Islet precursor cell (in vitro differentiated cells): ENCODE measurements around the gene MEGF6.

Source experiments
- DNase-seq: peaks from one replicate; pipeline ENCODE4 v3.0.0-alpha.2; 2018

The MEGF6 gene

DNA sequence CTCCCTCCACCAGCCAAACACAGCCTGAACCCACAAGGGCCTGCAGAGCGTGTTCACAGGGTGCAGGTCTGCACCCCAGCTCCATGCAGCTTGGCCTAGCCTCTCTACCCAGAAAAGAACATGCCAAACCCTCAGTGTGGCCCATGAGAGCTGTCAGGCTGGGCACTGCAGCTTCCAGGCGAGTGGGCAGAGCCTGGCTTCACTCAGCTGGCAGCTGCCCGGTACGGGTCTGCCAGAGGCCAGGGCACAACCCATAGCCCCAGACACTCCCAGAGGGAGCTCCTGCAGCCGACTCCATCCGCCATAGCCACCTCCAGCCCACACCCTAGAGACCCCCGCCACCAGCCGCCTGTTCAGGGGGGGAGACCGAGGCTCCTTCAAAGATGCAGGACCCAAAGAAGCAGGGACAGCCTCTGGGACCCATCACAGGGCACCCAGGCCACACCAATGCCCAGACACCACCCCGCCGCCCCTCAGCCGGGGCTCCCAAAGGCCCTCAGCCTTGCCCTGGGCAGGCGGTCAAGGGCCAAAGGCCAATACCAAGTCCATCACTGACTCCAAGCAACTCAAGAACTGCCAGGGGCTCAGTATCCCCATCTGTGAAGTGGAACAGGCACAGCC is 42.4 kb downstream of the MEGF6 start:
- no peak for DNase-seq

DNA sequence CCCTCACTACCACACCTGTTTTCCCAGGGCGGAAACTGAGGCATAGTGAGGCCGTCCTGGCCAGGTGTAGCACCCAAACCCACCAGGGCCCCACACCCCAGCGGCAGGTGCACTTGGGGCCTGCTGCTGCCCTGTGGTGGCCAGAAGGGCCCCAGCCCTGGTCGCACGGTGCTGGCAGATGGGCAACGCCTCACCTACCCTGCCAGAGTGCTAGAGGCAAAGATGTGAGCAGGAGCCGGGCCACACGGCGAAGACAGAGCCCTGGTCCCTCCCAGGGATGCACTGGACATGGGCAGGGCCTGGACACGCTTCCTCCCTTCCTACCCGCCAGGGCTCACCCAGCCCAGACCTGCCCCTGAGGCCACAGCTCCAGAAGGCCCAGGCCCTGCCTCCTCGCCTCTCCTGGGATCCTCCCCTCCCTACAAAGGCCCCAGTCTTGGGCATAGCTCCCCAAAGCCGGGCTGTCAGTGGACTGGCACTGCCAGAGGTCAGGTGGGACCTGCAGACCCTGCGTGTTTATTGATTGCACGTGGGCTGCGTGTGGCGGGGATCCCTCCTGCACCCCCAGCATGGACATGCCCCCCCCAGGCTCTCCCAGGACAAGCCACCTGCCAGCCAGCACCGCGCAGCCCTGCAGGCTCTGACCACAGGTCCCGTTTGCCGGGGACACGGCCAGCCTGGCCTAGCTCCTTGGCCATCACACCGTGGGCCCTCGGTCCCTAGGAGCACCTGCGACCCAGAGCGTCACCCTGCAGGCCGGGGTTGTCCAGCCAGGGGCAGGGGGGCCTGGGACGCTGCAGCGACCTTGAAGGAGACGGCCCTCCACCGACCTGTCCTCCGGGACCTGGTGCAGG is 44.1 kb downstream of the MEGF6 start:
- no peak for DNase-seq

DNA sequence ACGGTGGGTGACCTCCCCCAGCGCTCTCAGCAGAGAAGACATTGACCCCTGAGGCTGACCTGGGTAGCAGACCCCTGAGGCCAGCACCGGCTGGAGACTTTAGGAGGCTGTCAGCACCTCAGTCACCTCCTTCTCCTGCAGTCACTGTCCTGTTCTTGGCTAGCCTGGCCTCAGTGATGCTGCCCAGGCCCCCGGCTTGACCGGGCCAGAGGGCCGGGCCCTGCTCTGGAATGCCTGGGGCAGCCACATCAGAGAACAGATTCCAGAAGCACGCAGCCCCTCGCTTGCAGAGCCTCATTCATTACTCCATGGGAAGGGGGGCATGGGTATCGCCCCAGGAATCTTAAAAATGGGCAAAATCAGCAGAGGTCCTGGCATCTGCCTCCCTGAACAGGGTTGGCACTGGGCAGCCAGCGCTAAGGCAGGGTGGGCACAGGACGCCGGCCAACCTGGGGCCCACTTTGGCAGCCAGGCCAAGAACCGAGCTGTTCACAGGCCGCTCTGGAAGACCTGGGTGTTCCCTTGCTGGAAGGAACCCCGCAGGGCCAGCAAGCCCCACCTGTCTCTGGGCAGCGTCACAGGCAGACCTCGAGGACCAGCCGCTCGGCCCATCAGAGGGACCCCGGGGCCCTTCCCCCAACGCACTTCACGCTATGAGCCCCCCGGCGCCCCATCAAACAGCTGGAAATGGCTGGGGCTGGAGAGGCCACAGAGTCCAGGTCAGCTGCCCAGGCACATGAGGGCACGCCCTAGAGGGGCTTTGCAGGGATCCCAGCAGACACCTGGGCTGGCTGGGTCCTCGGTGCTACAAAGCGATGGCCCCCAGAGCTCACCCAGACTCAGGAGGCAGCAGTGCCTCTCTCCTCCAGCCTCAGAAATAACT is 45.1 kb downstream of the MEGF6 start:
- peak; percentile 74 for DNase-seq

DNA sequence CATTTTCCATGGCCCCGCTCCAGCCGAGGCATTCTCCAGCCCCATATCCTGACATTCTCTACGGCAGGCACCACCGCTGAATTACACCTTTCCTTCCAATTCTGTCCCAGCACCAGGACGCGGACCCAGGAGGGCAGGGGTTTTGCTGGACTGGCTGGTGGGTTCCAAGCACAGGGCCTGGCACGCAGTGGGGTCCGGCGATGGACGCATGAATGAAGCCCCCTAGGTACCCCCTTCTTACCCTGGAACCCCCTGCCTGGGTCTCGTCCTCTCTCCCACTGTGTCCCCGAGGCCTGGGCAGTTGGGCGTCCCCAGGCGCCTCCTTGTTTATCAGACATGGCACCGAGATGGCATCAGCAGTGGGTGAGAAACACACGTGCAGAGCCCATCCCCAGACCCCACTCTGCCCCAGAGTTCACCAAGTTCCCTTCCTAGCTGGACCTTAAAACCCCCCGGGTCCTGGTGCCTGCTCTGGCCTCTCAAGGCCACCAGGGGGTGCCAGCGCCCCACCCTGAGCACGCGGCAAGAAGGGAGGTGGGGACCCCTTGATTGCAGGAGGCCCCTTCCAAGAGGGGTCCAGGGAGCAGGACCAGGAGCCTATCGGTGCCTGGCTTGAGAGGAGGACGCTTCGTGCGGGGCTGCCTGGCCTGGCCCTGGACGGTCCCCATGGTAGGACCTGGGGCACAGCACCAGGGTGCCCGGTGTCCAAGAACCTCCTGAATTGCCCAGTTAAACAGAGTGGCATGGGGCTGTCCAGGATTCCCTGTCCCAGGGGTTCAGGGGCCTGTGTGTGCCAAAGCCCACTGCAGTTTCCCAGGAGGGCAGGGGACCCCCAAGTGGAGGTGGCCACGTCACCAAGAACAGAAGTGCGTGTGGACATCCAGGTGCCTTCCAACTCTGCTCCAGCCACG is 46.1 kb downstream of the MEGF6 start:
- DNase-seq: no peak

DNA sequence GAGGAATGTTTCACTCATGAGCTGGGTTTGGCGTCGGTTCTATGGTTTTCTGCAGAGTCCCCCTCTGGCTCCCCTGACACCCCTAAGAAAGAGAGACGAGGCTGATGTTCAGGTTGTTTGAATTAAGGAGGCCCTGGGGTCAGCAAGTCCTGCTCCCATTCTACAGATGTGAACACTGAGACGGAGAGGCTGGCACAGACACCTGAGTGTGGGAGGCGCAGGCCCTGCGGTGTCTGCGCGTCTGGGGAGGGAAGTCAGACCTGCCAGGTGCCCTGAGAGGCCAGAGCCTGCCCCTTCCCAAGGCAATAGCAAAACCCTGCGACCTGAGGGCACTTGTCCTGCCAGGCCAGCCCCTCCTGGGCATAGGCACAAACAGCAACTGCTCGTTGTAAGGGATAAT is 47.7 kb downstream of the MEGF6 start:
- no peak for DNase-seq

DNA sequence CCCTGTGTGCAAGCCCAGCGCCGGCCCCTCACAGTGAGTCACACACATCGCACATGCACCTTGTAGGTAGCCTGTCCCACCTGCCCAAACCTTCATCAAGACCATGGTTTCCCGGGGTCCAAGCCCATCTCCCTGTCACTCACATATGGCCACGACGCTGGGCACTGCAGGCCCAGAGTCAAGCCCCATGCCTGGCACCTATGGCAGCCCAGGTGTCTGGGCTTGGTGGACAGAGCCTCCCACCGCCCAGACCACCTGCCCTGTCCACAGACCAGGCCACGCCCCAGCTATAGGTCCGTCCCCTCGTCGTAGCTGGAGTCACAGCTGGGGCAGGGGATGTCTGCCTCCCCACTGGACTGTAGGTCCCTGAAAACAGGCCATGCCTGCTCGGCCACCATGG is 48.2 kb downstream of the MEGF6 start:
- DNase-seq: no peak

DNA sequence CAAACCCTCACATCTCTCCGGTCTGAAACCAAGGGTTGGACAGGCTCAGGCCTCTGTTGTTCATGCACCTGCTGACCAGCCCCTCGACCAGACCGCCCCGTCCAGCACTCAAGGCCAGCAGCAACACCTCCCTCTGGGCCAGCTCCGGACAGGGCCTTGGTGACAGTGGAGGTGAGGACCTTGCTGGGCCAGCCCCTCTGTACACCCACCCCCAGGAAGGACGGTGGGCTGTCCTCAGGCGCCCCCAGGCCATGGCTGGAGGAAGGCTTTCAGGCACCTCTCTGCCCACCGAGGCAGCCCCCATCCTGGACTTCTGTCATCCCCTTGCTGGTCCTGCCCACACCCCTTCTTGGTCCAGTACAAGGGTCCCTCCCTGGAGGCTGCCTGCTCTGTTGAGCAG is 48.6 kb downstream of the MEGF6 start:
- DNase-seq: no peak

DNA sequence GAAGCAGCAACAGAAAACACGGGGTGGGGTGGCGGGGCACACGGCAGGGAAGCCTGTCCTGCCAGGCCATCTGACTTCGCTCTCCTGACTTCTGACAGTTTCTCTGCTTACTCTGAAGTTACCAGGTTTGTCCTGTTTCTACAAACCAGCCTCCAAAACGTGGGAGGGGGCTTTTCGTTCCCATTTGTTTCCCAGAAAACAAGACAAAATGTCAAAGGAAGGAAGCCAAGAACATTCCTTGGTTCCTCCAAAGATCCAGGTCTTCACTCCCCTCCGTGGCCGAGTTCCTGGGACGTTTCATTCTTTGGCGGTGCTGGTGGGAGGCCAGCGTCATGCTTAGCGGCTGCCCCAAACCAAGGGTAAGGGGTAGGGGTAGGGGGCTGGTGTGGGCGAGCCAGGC is 49.6 kb downstream of the MEGF6 start:
- DNase-seq: no peak

DNA sequence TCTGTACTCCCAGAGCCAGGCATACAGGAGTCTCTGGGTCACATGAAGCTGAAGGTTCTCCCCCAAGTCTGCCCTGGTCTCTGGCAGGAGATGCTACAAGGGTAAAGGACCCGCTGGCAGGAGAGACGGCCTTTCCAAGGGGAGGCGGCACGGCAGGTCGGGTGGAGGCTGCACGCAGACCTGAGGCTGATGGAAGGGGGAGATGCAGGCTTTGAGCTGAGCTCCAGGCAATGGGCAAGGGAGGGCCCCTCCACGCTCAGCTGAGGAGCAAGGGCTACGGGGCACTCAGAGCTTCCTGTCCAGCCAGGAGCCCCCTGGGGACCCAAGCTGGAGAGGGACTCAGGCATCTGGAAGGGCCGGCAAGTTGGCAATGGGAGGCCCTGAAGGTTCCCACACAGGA is 50.3 kb downstream of the MEGF6 start:
- no peak for DNase-seq

DNA sequence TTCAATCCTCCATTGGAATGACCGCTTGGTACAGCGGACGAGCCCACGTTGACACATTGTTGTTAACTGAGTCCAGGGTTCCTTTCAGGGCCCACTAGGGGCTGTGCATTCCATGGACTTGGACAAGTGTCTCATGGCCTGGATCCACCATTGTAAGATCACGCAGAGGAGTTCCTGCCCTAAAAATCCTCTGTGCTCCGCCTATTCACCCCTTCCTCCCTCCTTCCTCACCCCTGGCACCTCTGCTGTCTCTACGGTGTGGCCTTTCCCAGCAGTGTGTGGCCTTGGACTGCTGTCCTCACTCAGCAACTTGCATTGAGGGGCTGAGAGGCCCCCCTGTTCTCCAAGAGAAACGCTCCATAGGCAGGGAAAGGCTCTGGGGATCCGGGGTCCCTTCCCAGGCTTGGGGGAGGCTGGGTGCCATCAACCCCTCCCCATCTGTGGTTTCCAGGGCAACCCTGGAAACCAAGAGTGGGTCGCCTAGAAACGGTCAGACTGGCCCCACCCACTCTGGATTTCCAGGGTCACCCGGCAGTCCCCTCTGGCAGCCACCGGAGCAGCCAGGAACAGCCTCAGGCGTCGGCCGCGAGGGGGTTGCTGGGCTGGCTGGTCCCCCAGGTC is 50.9 kb downstream of the MEGF6 start:
- no peak for DNase-seq

DNA sequence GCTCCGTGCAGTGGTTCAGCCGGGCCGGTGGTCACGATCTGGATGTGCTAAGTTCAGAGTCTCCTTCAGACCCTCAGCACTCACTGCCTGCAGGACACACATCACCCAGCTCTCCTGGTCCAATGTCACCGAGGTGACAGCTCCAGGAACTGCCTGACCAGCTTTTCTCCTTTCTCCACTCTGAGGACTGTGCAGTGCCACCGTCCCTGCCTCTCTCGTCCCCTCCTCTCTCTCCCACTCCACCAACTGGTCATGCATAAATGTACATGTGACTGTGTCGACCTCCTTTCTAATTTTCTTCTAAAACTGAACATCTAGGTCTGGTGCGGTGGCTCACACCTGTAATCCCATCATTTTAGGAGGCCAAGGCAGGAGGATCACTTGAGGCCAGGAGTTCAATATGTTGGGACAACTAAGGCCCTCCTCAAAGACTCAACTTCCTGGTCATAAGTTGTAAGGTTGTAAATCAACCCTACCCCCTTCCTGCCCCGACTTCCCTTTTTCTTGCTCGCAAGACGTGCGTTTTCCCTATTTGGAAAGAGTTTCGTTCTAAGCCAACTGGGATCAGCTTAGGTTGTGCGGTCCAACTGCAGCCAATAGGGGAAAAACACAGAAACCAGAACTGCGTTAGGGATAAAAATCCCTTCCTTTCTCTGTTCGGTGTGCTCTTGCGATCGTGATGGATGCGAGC is 53.1 kb downstream of the MEGF6 start:
- no peak for DNase-seq

DNA sequence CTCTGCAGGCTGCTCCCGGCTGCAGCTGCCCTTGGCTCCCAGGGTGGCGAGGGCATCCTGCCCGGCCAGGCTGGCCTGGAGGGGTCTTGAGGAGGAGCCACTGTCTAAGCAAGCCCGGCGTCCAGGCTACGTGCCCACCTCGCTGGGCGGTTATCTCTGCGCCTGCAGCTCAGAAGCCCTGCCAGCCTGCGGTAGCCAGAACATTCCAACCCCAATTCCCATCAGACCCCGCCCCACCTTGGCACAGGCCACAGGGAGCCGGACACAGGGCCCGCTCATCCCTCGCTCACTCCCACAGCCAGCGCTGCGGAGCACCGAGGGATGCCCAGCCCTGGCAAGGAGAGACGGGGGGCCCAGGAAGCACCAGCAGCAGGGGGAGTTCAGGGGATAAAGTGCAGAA is 53.9 kb downstream of the MEGF6 start:
- no peak for DNase-seq

DNA sequence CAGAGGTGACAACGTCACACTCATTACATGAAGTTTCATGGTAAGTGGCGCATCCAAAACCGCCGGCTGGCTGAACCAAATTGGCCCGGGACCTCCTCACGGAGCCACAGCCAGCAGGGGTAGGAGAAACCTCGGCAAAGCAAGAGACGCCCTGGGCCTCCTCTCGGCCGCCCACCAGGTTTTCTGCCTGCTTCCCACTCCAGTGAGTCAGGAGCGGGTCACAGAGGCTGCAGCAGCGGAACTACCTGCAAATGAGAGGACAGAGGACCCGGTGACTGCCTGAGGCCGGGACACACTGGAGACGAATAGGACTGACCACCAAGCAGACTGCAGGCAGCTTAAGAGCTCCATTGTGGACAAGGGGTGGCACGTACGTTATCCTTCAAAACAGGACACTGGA is 55.0 kb downstream of the MEGF6 start:
- DNase-seq: peak; percentile 73

DNA sequence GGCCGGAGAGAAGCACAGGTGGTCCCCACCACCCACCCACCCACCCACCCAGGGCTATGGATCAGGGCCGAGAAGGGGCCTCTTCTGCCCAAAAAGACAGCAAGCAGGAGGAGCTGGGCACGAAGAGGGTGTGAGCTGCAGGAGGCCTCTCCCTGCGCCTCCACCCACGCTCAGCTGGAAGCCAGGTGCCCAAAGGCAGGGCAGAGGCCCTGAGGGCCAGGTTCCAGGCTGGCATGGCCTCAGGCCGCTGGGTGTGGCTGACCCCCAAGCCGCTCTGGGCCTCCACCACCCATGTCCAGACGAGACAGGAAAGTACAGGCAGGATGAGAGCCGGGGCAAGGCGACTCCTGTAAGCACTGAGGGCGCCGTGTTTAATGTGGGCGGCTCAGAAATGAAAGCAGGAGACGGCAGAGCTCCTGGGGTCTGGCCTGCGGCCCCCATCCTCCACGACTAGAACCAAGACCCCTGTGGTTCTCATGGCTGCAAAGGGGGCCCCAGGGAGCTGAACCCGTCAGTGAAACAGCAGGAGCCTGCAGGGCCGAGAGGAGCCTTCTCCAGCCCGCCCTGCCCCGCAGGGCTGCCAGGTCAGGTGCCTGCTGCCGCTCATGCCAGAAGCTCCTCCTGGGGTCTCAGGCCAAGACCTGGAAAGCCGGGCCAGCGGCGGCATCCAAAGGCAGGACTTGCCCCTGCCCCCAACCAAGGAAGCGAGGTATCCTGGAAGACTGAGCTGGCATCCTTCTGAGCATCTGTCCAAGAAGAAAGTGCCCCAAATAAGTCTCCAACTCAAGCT is 56.0 kb downstream of the MEGF6 start:
- DNase-seq: no peak

DNA sequence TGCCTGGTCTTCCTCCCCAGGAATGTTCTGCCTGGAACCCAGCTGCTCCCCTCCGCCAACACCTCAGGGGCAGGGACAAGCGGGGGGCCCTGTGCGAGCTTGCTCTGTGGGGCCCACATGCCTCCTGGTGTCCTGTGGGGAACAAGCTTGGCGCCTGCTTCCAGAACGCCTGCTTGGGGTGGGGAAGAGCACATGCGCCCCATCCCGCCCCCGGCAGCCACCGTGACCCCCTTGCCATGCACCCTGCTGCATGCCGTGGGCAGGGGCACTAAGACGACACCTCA is 57.4 kb downstream of the MEGF6 start:
- DNase-seq: no peak

DNA sequence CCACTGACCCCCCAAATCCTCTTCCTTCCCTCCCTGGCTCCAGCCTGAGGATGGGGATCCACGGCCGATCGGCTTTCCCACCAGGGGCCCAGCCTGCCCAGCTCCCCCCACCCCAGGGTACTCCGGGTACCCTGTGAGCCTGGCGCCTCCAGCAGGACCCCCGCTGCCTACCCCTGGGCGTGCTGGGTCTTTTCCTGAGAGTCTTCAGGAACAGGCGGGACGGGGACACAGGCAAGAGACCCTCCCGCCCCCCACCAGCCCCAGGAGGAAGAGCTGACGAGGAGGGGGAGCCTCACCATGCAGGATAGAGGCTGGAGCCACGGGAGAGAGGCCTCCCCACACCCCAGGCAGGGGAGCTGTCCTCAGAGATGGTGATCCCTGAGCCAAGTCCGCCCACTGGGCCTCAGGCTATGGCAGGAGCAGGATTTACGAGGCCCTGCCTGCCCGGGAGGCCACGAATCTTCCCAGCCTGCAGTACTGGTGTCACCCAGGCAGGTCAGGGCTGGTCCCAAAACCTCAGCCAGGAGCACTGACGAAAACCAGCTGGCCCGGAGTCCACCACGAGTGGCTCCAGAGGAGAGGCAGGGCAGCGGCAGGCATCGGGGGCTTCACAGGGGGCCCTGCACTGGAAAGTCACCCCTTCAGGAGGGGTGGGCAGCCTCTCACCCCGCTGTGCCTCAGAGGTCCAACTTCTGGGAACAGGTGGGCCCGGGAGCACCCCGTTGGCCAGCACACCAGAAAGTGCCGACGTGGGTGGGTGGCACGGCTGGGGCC is 58.0 kb downstream of the MEGF6 start:
- DNase-seq: peak; percentile 89

DNA sequence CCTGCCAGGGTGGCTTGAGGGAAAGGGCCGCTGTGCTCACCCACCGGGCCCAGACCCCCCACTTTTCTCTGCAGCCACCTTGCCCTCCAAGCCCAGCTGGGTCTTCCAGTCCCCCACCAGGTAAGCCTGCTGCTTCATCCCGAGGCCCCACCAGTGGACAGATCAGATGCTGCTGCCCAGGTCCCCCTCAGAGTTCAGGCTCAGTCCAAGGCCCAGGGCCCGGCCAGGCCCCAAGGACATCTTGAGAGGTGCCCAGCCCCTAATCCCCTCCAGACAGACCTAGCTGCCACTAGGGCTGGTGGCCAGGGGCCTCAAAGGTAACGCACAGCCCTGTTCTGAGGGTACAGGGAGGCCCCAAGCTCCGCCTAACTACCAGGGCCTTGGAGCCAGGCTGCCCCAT is 58.6 kb downstream of the MEGF6 start:
- no peak for DNase-seq

DNA sequence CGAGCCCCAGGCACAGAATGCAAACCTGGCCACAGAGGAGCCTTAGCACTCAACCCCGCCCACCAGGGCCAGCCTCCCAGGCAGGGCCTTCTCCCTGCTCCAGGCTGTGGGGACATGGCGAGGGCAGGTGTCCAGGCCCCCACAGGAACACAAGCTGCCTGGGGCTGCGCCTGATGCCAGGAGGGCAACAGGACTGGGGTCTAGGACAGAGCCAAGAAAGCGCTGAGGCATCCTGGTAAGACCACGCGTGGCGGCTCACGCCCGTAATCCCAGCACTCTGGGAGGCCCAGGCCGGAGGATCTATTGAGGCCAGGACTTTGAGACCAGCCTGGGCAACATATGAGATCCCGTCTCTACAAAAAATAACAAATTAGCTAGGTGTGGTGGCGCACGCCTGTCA is 59.1 kb downstream of the MEGF6 start:
- no peak for DNase-seq

DNA sequence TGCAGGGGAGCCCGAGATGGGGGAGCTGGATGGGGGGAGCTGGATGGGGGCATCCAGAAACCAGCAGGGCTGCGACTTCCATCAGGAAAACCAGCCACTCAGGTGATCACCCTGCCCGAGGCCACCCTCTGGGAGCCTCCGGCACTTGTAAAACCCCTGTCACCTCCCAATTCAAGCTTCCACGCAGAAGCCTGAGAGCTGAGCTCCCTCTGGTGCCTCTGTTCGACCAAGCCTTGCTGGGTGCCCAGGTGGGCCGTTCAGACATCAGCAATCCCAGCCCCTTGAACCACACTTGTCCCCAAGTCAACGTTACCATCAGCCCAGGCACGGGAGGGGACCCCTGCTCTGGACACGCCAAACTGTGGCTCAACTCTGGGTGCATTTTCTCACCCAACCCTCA is 59.6 kb downstream of the MEGF6 start:
- no peak for DNase-seq

DNA sequence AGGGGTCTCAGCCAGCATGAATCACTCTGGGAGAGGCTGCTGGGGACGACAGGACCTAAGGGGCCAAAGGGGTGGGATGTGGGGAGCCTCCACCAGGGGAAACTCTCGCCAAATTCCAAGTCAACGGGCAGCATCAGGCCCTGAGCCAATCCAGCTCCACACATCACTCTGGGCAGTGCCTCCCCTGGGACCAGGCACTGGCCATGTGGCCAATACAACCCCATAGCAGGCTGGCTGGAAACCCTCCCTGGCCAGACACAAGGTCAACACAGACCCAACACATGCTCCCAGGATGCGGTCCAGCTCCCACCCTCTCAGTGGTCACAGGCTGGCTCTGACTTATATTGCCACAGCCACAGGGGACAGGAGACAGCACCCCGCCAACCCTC is 60.0 kb downstream of the MEGF6 start:
- DNase-seq: no peak
